ENCODE results near the gene ANKRD13D. TPM values are rescaled to one million over a fixed set of nuclear protein-coding genes. Genes with fewer than 3 reads are reported as not detected.
A peak's percentile ranks its signal among the peaks of the same experiment; 100 is the strongest.
"Not testable (repeated sequence)": the region's sequence is repeated elsewhere in the genome, so short reads cannot be mapped to it uniquely, and the experiment has no call there.

Gene ANKRD13D
- total RNA-seq, 1 donor from 2014 or later = 12.5 TPM

DNA sequence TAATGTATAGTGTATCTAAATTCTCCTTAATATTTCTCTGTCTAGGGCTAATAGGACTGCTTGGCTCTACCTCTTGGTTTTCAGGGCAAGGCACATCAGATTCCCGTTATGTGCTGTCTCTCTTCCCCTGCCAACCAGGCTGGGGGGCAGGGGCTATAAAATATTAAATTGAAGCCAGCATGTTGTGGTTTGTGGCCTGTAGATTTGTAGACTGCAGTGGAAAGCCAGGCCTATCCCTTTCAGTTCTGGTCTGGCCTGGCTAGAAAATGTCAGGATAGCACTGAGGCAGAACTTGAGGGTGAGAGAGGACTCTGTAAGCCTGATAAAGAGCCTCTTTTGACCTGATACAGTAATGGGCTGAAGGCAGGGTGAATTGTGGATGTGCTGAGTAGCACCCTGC, 37.3 kb upstream of the ANKRD13D start:
- no peaks in the 10 kb centered on the region for H3K9me3 ChIP-seq (ENCODE audit: control insufficient read depth in 3 of 3, low read length in 3 of 3)
- H3K4me3 ChIP-seq (ENCODE audit: low read length in 3 of 3) = no peak overlapping the region
- H3K4me1 ChIP-seq (ENCODE audit: control insufficient read depth in 3 of 3, insufficient read depth in 3 of 3, low read length in 3 of 3) = peaks cover 11 to 13% (median 12%) of the 10 kb centered on the region in 3 donors
- peak overlapping the region in 1 of 3 donors; percentile 52 for H3K9ac ChIP-seq (ENCODE audit: low read depth in 1 of 3, low read length in 3 of 3)
- H3K27me3 ChIP-seq (ENCODE audit: control insufficient read depth in 3 of 3, insufficient read depth in 3 of 3, low read length in 3 of 3) = no peaks in the 10 kb centered on the region
- H3K27ac ChIP-seq (ENCODE audit: low read depth, low read length) = no peak overlapping the region
- peaks cover 78 to 96% (median 95%) of the 10 kb centered on the region in 3 donors for H3K36me3 ChIP-seq (ENCODE audit: control insufficient read depth in 3 of 3, insufficient read depth in 3 of 3, low read length in 3 of 3)

DNA sequence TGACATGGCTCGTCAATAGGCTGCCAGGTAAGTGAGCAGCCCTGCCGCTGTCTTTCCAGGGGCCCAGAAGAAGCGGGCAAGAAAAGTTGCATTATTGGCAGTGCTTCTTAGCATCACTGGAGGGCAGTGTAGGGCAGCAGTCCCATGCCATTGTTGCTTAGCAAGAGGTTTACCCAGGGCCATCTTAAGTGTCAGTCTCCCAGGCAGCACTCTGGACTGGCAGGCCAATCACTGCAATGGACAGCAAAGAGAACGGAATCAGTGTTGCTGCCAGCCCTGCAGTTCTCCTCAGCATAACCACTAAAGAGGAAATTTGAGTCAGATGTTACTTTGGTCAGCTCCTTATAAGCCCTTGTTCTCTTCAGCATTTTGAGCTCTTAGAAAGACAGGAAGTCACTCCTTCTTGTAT, 36.3 kb upstream of the ANKRD13D start:
- H3K27ac ChIP-seq (ENCODE audit: low read depth, low read length) = no peak overlapping the region
- H3K9me3 ChIP-seq (ENCODE audit: control insufficient read depth in 3 of 3, low read length in 3 of 3) = no peaks in the 10 kb centered on the region
- H3K9ac ChIP-seq (ENCODE audit: low read depth in 1 of 3, low read length in 3 of 3) = no peak overlapping the region
- peaks cover 11 to 13% (median 12%) of the 10 kb centered on the region in 3 donors for H3K4me1 ChIP-seq (ENCODE audit: control insufficient read depth in 3 of 3, insufficient read depth in 3 of 3, low read length in 3 of 3)
- H3K36me3 ChIP-seq (ENCODE audit: control insufficient read depth in 3 of 3, insufficient read depth in 3 of 3, low read length in 3 of 3) = peaks cover 72 to 93% (median 91%) of the 10 kb centered on the region in 3 donors
- H3K27me3 ChIP-seq (ENCODE audit: control insufficient read depth in 3 of 3, insufficient read depth in 3 of 3, low read length in 3 of 3) = no peaks in the 10 kb centered on the region
- H3K4me3 ChIP-seq (ENCODE audit: low read length in 3 of 3) = no peak overlapping the region

GRCh38 chr11:67253872-67254624, 35.1 kb upstream of the ANKRD13D start:
- H3K27ac ChIP-seq (ENCODE audit: low read depth, low read length) = no peak overlapping the region
- H3K9ac ChIP-seq (ENCODE audit: low read depth in 1 of 3, low read length in 3 of 3) = peak overlapping the region in 1 of 3 donors; percentile 25
- H3K27me3 ChIP-seq (ENCODE audit: control insufficient read depth in 3 of 3, insufficient read depth in 3 of 3, low read length in 3 of 3) = no peaks in the 10 kb centered on the region
- H3K4me3 ChIP-seq (ENCODE audit: low read length in 3 of 3) = no peak overlapping the region
- peaks cover 3 to 4% (median 4%) of the 10 kb centered on the region in 3 donors for H3K4me1 ChIP-seq (ENCODE audit: control insufficient read depth in 3 of 3, insufficient read depth in 3 of 3, low read length in 3 of 3)
- H3K36me3 ChIP-seq (ENCODE audit: control insufficient read depth in 3 of 3, insufficient read depth in 3 of 3, low read length in 3 of 3) = peaks cover 62 to 81% (median 79%) of the 10 kb centered on the region in 3 donors
- H3K9me3 ChIP-seq (ENCODE audit: control insufficient read depth in 3 of 3, low read length in 3 of 3) = no peaks in the 10 kb centered on the region

- H3K9ac ChIP-seq (ENCODE audit: low read depth in 1 of 3, low read length in 3 of 3) = peak overlapping the region in 1 of 3 donors; percentile 25
- H3K4me3 ChIP-seq (ENCODE audit: low read length in 3 of 3) = no peak overlapping the region
- no peaks in the 10 kb centered on the region for H3K27me3 ChIP-seq (ENCODE audit: control insufficient read depth in 3 of 3, insufficient read depth in 3 of 3, low read length in 3 of 3)
- H3K9me3 ChIP-seq (ENCODE audit: control insufficient read depth in 3 of 3, low read length in 3 of 3) = no peaks in the 10 kb centered on the region
- H3K27ac ChIP-seq (ENCODE audit: low read depth, low read length) = no peak overlapping the region
- H3K36me3 ChIP-seq (ENCODE audit: control insufficient read depth in 3 of 3, insufficient read depth in 3 of 3, low read length in 3 of 3) = peaks cover 62 to 73% (median 73%) of the 10 kb centered on the region in 3 donors
- H3K4me1 ChIP-seq (ENCODE audit: control insufficient read depth in 3 of 3, insufficient read depth in 3 of 3, low read length in 3 of 3) = no peaks in the 10 kb centered on the region
Observed at GRCh38 chr11:67254798-67255197, 34.3 kb upstream of the ANKRD13D start.

- no peaks in the 10 kb centered on the region for H3K9me3 ChIP-seq (ENCODE audit: control insufficient read depth in 3 of 3, low read length in 3 of 3)
- no peaks in the 10 kb centered on the region for H3K4me1 ChIP-seq (ENCODE audit: control insufficient read depth in 3 of 3, insufficient read depth in 3 of 3, low read length in 3 of 3)
- H3K4me3 ChIP-seq (ENCODE audit: low read length in 3 of 3) = no peak overlapping the region
- no peaks in the 10 kb centered on the region for H3K27me3 ChIP-seq (ENCODE audit: control insufficient read depth in 3 of 3, insufficient read depth in 3 of 3, low read length in 3 of 3)
- peaks cover 56 to 68% (median 67%) of the 10 kb centered on the region in 3 donors for H3K36me3 ChIP-seq (ENCODE audit: control insufficient read depth in 3 of 3, insufficient read depth in 3 of 3, low read length in 3 of 3)
- no peak overlapping the region for H3K27ac ChIP-seq (ENCODE audit: low read depth, low read length)
- no peak overlapping the region for H3K9ac ChIP-seq (ENCODE audit: low read depth in 1 of 3, low read length in 3 of 3)
Observed at GRCh38 chr11:67255353-67255752, 33.8 kb upstream of the ANKRD13D start.

GRCh38 chr11:67255864-67256263, 33.2 kb upstream of the ANKRD13D start:
- H3K36me3 ChIP-seq (ENCODE audit: control insufficient read depth in 3 of 3, insufficient read depth in 3 of 3, low read length in 3 of 3) = peaks cover 51 to 62% (median 62%) of the 10 kb centered on the region in 3 donors
- H3K4me3 ChIP-seq (ENCODE audit: low read length in 3 of 3) = no peak overlapping the region
- H3K9ac ChIP-seq (ENCODE audit: low read depth in 1 of 3, low read length in 3 of 3) = no peak overlapping the region
- no peaks in the 10 kb centered on the region for H3K4me1 ChIP-seq (ENCODE audit: control insufficient read depth in 3 of 3, insufficient read depth in 3 of 3, low read length in 3 of 3)
- H3K27me3 ChIP-seq (ENCODE audit: control insufficient read depth in 3 of 3, insufficient read depth in 3 of 3, low read length in 3 of 3) = no peaks in the 10 kb centered on the region
- H3K27ac ChIP-seq (ENCODE audit: low read depth, low read length) = no peak overlapping the region
- H3K9me3 ChIP-seq (ENCODE audit: control insufficient read depth in 3 of 3, low read length in 3 of 3) = no peaks in the 10 kb centered on the region

- peaks cover 47 to 55% (median 55%) of the 10 kb centered on the region in 3 donors for H3K36me3 ChIP-seq (ENCODE audit: control insufficient read depth in 3 of 3, insufficient read depth in 3 of 3, low read length in 3 of 3)
- H3K27me3 ChIP-seq (ENCODE audit: control insufficient read depth in 3 of 3, insufficient read depth in 3 of 3, low read length in 3 of 3) = peaks cover 0 to 2% (median 0%) of the 10 kb centered on the region in 3 donors
- no peaks in the 10 kb centered on the region for H3K9me3 ChIP-seq (ENCODE audit: control insufficient read depth in 3 of 3, low read length in 3 of 3)
- no peak overlapping the region for H3K27ac ChIP-seq (ENCODE audit: low read depth, low read length)
- H3K9ac ChIP-seq (ENCODE audit: low read depth in 1 of 3, low read length in 3 of 3) = peak overlapping the region in 1 of 3 donors; percentile 28
- peaks cover 4% of the 10 kb centered on the region in 3 donors for H3K4me1 ChIP-seq (ENCODE audit: control insufficient read depth in 3 of 3, insufficient read depth in 3 of 3, low read length in 3 of 3)
- no peak overlapping the region for H3K4me3 ChIP-seq (ENCODE audit: low read length in 3 of 3)
Observed at GRCh38 chr11:67256477-67257135, 32.5 kb upstream of the ANKRD13D start.

- H3K27me3 ChIP-seq (ENCODE audit: control insufficient read depth in 3 of 3, insufficient read depth in 3 of 3, low read length in 3 of 3) = peaks cover 0 to 2% (median 0%) of the 10 kb centered on the region in 3 donors
- H3K4me3 ChIP-seq (ENCODE audit: low read length in 3 of 3) = no peak overlapping the region
- no peaks in the 10 kb centered on the region for H3K9me3 ChIP-seq (ENCODE audit: control insufficient read depth in 3 of 3, low read length in 3 of 3)
- peaks cover 20 to 23% (median 21%) of the 10 kb centered on the region in 3 donors for H3K4me1 ChIP-seq (ENCODE audit: control insufficient read depth in 3 of 3, insufficient read depth in 3 of 3, low read length in 3 of 3)
- H3K9ac ChIP-seq (ENCODE audit: low read depth in 1 of 3, low read length in 3 of 3) = no peak overlapping the region
- H3K36me3 ChIP-seq (ENCODE audit: control insufficient read depth in 3 of 3, insufficient read depth in 3 of 3, low read length in 3 of 3) = peaks cover 11 to 18% (median 17%) of the 10 kb centered on the region in 3 donors
- no peak overlapping the region for H3K27ac ChIP-seq (ENCODE audit: low read depth, low read length)
Observed at GRCh38 chr11:67260406-67260805, 28.7 kb upstream of the ANKRD13D start.

DNA sequence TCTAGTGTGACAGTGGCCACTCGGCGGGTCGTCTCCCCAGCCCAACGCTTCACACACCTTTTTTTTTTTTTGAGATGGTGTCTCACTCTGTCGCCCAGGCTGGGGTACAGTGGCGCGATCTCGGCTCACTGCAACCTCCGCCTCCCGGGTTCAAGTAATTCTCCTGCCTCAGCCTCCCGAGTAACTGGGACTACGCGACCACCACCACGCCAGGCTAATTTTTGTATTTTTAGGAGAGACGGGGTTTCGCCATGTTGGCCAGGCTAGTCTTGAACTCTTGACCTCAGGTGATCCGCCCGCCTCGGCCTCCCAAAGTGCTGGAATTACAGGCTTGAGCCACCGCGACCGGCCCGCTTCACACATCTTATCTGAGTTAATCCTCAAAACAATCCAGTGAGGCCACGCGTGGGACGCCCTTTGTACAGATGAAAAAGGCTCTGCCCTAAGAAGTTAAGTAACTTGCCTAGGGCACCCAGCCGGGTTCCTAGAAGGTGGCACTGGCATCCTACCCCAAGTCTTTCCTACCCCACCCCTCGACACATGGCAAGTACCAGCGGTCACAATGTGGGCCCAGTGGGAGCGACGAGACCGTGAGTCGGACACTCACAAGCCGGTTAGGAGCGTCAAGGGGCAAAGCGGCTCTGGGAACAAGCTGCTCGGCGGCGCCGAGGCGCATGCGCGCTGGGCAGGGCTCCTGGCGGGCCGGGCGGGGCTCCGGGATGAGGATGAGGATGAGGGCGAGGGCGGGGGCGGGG, 28.0 kb upstream of the ANKRD13D start:
- H3K9me3 ChIP-seq (ENCODE audit: control insufficient read depth in 3 of 3, low read length in 3 of 3); H3K27ac ChIP-seq (ENCODE audit: low read depth, low read length); H3K27me3 ChIP-seq (ENCODE audit: control insufficient read depth in 3 of 3, insufficient read depth in 3 of 3, low read length in 3 of 3): not testable (repeated sequence)
- Histone ChIP-seq H3K9ac (ENCODE audit: low read depth in 1 of 3, low read length in 3 of 3) (peak overlapping the region in 1 of 3 donors; percentile 72), H3K4me1 (ENCODE audit: control insufficient read depth in 3 of 3, insufficient read depth in 3 of 3, low read length in 3 of 3) (peaks cover 23 to 26% (median 25%) of the 10 kb centered on the region in 3 donors), H3K4me3 (ENCODE audit: low read length in 3 of 3) (peak overlapping the region; percentile 66 to 71 (median 67)), H3K36me3 (ENCODE audit: control insufficient read depth in 3 of 3, insufficient read depth in 3 of 3, low read length in 3 of 3) (peaks cover 5 to 12% (median 11%) of the 10 kb centered on the region in 3 donors)

All from skeletal muscle tissue (tissue), 4 donors.